Skin epidermis (tissue), 12 donors: Measurements from ENCODE around the gene MINDY3.

Source experiments
- H3K27ac ChIP-seq, 21 experiments: fragments of 200-600 bp; sonication (generic) in 11 of 21; one replicate each; pipeline ENCODE4 v1.5.0; 2020; ENCODE audit warnings: mild to moderate bottlenecking in 3 of 21, inconsistent platforms in 2 of 21, moderate library complexity in 2 of 21
- H3K4me3 ChIP-seq, 7 experiments: fragments of 200-600 bp; sonication (generic) in 2 of 7; one replicate each; pipeline ENCODE4 v1.5.0; 2020; ENCODE audit warnings: inconsistent platforms in 2 of 7, mild to moderate bottlenecking in 2 of 7, moderate library complexity in 1 of 7

The MINDY3 gene

GRCh38 chr10:15743443-15743842, 116.9 kb downstream of the MINDY3 start:
- Histone ChIP-seq H3K27ac (no peak overlapping the region), H3K4me3 (no peak overlapping the region)

GRCh38 chr10:15742836-15743235, 117.5 kb downstream of the MINDY3 start:
- Histone ChIP-seq H3K4me3 (no peak overlapping the region), H3K27ac (no peak overlapping the region)

- Histone ChIP-seq H3K4me3 (no peak overlapping the region), H3K27ac (no peak overlapping the region)
Measured at GRCh38 chr10:15742102-15742501, 118.2 kb downstream of the MINDY3 start.

GRCh38 chr10:15741581-15741980, 118.7 kb downstream of the MINDY3 start:
- no peak overlapping the region for H3K27ac ChIP-seq
- no peak overlapping the region for H3K4me3 ChIP-seq

GRCh38 chr10:15740261-15740660, 120.0 kb downstream of the MINDY3 start:
- Histone ChIP-seq H3K4me3 (no peak overlapping the region), H3K27ac (no peak overlapping the region)

- peak overlapping the region in 5 of 21 experiments; percentile 26 to 73 (median 51) for H3K27ac ChIP-seq
- no peak overlapping the region for H3K4me3 ChIP-seq
Measured at GRCh38 chr10:15739254-15739970, 120.9 kb downstream of the MINDY3 start.

GRCh38 chr10:15738270-15738925, 121.9 kb downstream of the MINDY3 start:
- Histone ChIP-seq H3K4me3 (no peak overlapping the region), H3K27ac (peak overlapping the region in 12 of 21 experiments; percentile 2 to 76 (median 54))

- Histone ChIP-seq H3K27ac (peak overlapping the region in 2 of 21 experiments; percentile 50 to 63), H3K4me3 (no peak overlapping the region)
Measured at GRCh38 chr10:15737656-15738055, 122.7 kb downstream of the MINDY3 start.

GRCh38 chr10:15735763-15736162, 124.5 kb downstream of the MINDY3 start:
- Histone ChIP-seq H3K4me3 (no peak overlapping the region), H3K27ac (peak overlapping the region in 2 of 21 experiments; percentile 7 to 37)

GRCh38 chr10:15730341-15730740, 130.0 kb downstream of the MINDY3 start:
- Histone ChIP-seq H3K27ac (no peak overlapping the region), H3K4me3 (no peak overlapping the region)

- no peak overlapping the region for H3K4me3 ChIP-seq
Measured at GRCh38 chr10:15729890-15730289, 130.4 kb downstream of the MINDY3 start.

More at GRCh38 chr10:15729890-15730289, 130.4 kb downstream of the MINDY3 start:
- H3K27ac ChIP-seq, result no peak overlapping the region
